Activated T-cell treated with anti-CD3 and anti-CD28 coated beads, Interleukin-2, amount 50 U/mL, for 72 hours (primary cell): ENCODE data around the gene MAMSTR. TPM values are rescaled to one million over a fixed set of nuclear protein-coding genes. Genes with fewer than 3 reads are reported as not detected.
"Not testable (repeated sequence)": the region's sequence is repeated elsewhere in the genome, so short reads cannot be mapped to it uniquely, and the experiment has no call there.

Source experiments
- ATAC-seq, 2 donors: fragments of 150-1000 bp; cut with Tn5 transposase; replicated peaks in 1 of 2; 2 replicates each; pipeline ENCODE4 v1.10.0; 2021; ENCODE audit warnings: moderate library complexity in 2 of 2, mild to moderate bottlenecking in 1 of 2
- DNase-seq, 2 donors: peaks; one replicate each; pipeline ENCODE4 v3.0.0; 2021 to 2022; ENCODE audit warnings: mixed read lengths in 1 of 2
- H3K27ac Mint-ChIP-seq: one replicate; pipeline ENCODE4 v1.8.0; 2022; ENCODE audit warnings: mild to moderate bottlenecking, moderate library complexity, mixed read lengths
- H3K27me3 Mint-ChIP-seq: one replicate; pipeline ENCODE4 v1.8.0; 2022; ENCODE audit warnings: low read depth, mixed read lengths
- H3K36me3 Mint-ChIP-seq, 2 donors: one replicate each; pipeline ENCODE4 v1.8.0; 2022; ENCODE audit warnings: mixed read lengths in 2 of 2, mild to moderate bottlenecking in 1 of 2; ENCODE audit not compliant: insufficient read depth in 2 of 2
- H3K4me1 Mint-ChIP-seq: one replicate; pipeline ENCODE4 v1.8.0; 2022; ENCODE audit warnings: low read depth, mixed read lengths
- H3K4me3 Mint-ChIP-seq, 2 donors: one replicate each; pipeline ENCODE4 v1.8.0; 2022; ENCODE audit warnings: mild to moderate bottlenecking in 2 of 2, mixed read lengths in 2 of 2, moderate library complexity in 2 of 2
- H3K9me3 Mint-ChIP-seq, 2 donors: one replicate each; pipeline ENCODE4 v1.8.0; 2022; ENCODE audit warnings: mixed read lengths in 2 of 2
- total RNA-seq, 2 donors: library from RNA; stranded (reverse); gene quantifications; one replicate each; pipeline ENCODE4 v1.2.3, GENCODE V29; 2022

MAMSTR gene
- total RNA-seq, 2 donors from 2014 or later: 0.69 to 0.89 TPM

DNA sequence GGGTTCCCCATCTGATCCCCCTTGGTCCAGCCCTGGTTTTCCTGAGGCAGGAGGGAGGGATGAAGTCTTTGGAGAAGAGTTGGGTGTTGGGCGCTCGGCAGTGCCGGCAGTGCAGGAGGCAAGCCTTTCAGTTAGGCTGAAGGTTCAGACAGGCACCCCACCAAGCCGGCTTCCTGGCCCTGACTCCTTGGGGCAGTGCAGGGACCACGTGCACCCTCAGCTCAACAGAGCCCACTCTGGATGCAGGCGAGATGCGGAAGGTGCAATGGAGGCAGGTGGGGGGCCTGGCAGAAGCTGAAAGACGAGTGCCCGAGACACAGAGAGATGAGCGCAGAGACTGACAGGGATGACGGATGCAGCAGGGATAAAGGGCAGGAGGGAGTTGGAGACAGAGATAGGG, 11.1 kb downstream of the MAMSTR start:
- H3K4me3 Mint-ChIP-seq: no peak overlapping the region
- DNase-seq: no peak
- H3K4me1 Mint-ChIP-seq: peaks cover 5% of the 10 kb centered on the region
- no peaks in the 10 kb centered on the region for H3K27me3 Mint-ChIP-seq
- no peak for ATAC-seq
- peaks cover 6 to 10% of the 10 kb centered on the region in 2 donors for H3K36me3 Mint-ChIP-seq
- no peak overlapping the region for H3K27ac Mint-ChIP-seq
- H3K9me3 Mint-ChIP-seq: peaks cover 0 to 2% of the 10 kb centered on the region in 2 donors

DNA sequence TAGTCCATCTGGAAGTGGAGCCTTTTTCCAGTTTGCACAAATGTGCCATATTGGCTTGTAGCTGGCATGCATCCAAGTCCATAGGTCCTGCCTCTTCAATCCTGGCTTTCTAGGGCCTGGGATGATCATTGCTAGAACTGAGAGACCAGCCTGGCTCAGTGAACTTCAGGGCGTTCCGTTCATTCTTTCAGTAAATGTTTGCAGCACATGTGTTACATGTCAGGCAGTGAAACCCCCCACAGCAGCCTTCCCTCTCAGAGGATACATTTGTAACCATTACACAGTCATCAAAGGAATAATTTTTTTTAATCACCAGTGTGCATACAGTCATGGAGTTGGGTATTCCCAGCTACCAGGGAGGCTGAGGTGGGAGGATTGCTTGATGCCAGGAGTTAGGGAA, 14.1 kb downstream of the MAMSTR start:
- no peak for DNase-seq
- H3K4me1 Mint-ChIP-seq: no peaks in the 10 kb centered on the region
- H3K4me3 Mint-ChIP-seq: no peak overlapping the region
- ATAC-seq: no peak
- no peaks in the 10 kb centered on the region for H3K27me3 Mint-ChIP-seq
- peaks cover 2 to 3% of the 10 kb centered on the region in 2 donors for H3K36me3 Mint-ChIP-seq
- no peaks in the 10 kb centered on the region for H3K9me3 Mint-ChIP-seq
- H3K27ac Mint-ChIP-seq: no peak overlapping the region

DNA sequence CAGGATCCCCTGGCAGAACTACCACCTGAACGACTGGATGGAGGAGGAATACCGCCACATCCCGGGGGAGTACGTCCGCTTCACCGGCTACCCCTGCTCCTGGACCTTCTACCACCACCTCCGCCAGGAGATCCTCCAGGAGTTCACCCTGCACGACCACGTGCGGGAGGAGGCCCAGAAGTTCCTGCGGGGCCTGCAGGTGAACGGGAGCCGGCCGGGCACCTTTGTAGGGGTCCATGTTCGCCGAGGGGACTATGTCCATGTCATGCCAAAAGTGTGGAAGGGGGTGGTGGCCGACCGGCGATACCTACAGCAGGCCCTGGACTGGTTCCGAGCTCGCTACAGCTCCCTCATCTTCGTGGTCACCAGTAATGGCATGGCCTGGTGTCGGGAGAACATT, 16.2 kb downstream of the MAMSTR start:
- H3K4me3 Mint-ChIP-seq: no peak overlapping the region
- ATAC-seq (no peak), DNase-seq (no peak)
- H3K27ac Mint-ChIP-seq: no peak overlapping the region
- H3K36me3 Mint-ChIP-seq: peaks cover 0 to 2% of the 10 kb centered on the region in 2 donors
- no peaks in the 10 kb centered on the region for H3K9me3 Mint-ChIP-seq
- no peaks in the 10 kb centered on the region for H3K4me1 Mint-ChIP-seq
- no peaks in the 10 kb centered on the region for H3K27me3 Mint-ChIP-seq

DNA sequence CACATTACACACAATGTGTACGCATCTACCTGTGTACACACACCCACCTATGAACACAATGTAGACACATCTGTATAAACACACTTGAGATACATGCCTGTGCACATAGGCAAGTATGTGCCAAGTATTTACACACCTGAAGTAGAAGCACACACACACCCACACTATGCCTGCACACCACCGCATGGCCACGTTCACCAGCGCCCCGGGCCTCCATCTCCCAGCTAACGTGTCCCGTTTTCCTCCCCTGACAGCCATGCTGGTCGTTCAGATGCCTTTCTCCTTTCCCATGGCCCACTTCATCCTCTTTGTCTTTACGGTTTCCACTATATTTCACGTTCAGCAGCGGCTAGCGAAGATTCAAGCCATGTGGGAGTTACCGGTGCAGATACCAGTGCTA, 16.8 kb downstream of the MAMSTR start:
- H3K27me3 Mint-ChIP-seq: peaks cover 6% of the 10 kb centered on the region
- H3K27ac Mint-ChIP-seq: no peak overlapping the region
- no peak for ATAC-seq
- no peak for DNase-seq
- H3K4me1 Mint-ChIP-seq: no peaks in the 10 kb centered on the region
- no peak overlapping the region for H3K4me3 Mint-ChIP-seq
- H3K36me3 Mint-ChIP-seq: peaks cover 0 to 2% of the 10 kb centered on the region in 2 donors
- no peaks in the 10 kb centered on the region for H3K9me3 Mint-ChIP-seq

GRCh38 chr19:48698046-48698445, 21.5 kb downstream of the MAMSTR start:
- Mint-ChIP-seq H3K36me3 (no peaks in the 10 kb centered on the region), H3K4me1 (peaks cover 10% of the 10 kb centered on the region), H3K9me3 (no peaks in the 10 kb centered on the region), H3K27me3 (peaks cover 21% of the 10 kb centered on the region), H3K27ac (no peak overlapping the region), H3K4me3 (no peak overlapping the region)
- ATAC-seq (no peak), DNase-seq (no peak)

DNA sequence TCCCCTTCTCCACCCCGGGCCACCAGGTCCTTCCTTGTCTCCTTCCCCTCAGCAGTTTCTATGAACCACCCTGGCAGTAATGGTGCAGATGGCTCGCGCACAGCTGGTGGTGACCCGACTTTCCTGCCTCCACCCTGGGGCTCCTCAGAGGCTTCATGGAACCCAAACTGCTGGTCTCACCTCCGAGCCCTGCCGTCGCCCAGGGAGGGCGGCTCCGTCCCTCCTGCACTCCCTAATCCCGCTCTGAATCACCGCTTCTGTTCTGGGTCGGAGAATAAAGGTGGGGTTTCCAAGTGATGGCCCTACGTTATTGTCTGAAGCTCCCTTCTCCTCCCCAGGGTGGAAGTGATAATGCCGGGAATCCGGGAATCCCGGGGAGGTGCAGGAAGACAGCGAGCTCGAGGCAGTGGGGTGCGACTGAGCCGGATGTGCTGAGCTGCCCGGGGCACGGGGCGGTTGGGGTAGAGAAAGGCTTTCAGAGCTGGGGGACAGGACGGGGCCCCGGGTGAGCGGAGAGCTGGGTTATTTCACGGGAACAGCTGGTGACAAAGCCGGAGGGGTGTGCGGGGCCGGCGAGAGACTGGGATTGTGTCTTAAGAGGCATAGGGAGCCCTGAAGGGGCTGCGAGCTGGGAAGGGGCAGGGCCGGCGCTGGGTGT, 23.0 kb downstream of the MAMSTR start:
- peaks cover 10% of the 10 kb centered on the region for H3K4me1 Mint-ChIP-seq
- H3K27ac Mint-ChIP-seq: no peak overlapping the region
- no peak for DNase-seq
- ATAC-seq: peak in 1 of 2 donors; percentile 47
- no peaks in the 10 kb centered on the region for H3K9me3 Mint-ChIP-seq
- H3K27me3 Mint-ChIP-seq: peaks cover 21% of the 10 kb centered on the region
- H3K36me3 Mint-ChIP-seq: no peaks in the 10 kb centered on the region
- H3K4me3 Mint-ChIP-seq: peak overlapping the region; percentile 65 to 77

DNA sequence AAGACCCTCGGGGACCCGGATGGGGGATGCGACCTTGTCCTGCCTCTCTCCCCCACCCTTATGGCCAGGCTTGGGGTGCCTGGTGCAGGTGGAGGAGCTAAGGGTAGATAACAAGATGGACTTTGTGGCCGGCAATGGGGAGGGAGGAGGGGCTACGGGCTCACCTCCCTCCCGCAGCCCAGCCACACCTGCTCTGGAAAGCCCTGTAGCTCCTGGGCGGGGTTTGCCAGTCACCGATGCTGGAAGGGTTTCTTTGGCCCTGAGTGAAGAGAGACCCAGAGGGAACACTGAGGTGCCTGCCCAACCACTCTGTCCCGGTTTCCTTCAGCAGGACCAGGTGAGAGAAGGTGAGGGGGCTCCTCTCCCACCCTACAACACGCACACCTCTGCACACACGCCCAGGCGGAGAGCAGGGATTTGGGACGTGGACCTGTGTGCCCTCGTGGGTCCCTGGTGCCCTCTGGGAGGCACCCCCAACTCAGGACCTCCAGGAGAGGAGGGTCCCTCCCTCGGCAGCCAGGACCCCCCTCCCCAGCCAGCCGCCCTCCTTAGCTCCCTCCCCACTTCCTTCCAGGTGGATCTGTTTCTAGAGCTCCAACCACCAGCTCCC, 23.7 kb downstream of the MAMSTR start, which contains the start of gene FUT2:
FUT2 (plus strand) TSS at position 229 of the 610 bp plus-strand sequence. CDS start 6,986 bp downstream, outside the sequence.
- H3K4me1 Mint-ChIP-seq: peaks cover 10% of the 10 kb centered on the region
- H3K36me3 Mint-ChIP-seq: no peaks in the 10 kb centered on the region
- H3K4me3 Mint-ChIP-seq: peak within 1 kb of the TSS; percentile 65 to 77
- ATAC-seq (no peak), DNase-seq (no peak)
- no peaks in the 10 kb centered on the region for H3K9me3 Mint-ChIP-seq
- no peak within 1 kb of the TSS for H3K27ac Mint-ChIP-seq
- H3K27me3 Mint-ChIP-seq: peaks cover 21% of the 10 kb centered on the region

- H3K36me3 Mint-ChIP-seq: not testable (repeated sequence)
Measured at GRCh38 chr19:48693629-48694028, 25.9 kb downstream of the MAMSTR start.

GRCh38 chr19:48689449-48689848, 30.1 kb downstream of the MAMSTR start:
- H3K4me3 Mint-ChIP-seq: no peak overlapping the region
- no peaks in the 10 kb centered on the region for H3K36me3 Mint-ChIP-seq
- no peak overlapping the region for H3K27ac Mint-ChIP-seq
- no peaks in the 10 kb centered on the region for H3K4me1 Mint-ChIP-seq
- no peak for ATAC-seq
- no peaks in the 10 kb centered on the region for H3K27me3 Mint-ChIP-seq
- H3K9me3 Mint-ChIP-seq: no peaks in the 10 kb centered on the region
- DNase-seq: no peak

More at GRCh38 chr19:48693629-48694028, 25.9 kb downstream of the MAMSTR start:
- H3K4me3 Mint-ChIP-seq, H3K9me3 Mint-ChIP-seq, H3K27ac Mint-ChIP-seq, H3K4me1 Mint-ChIP-seq, ATAC-seq, DNase-seq: not testable (repeated sequence)
- peaks cover 21% of the 10 kb centered on the region for H3K27me3 Mint-ChIP-seq

DNA sequence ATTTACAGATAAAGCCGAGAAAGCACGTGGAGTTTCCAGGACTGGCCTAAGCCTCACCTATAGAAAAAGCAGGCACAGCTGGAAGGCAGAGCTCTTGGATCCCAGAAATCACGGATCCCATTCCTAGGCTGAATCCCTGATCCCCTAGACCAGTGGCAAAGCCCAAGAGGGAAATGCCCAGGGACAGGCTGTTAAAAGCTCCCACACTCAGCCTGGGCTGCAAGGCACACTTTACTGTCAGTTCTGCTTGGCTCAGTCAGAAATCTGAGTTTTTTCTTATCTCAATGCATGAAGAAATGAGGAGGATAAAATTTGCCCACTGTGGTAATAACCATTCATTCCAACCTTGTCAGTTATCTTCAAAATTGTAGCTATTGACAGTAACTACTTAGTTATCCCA, 31.7 kb downstream of the MAMSTR start:
- no peaks in the 10 kb centered on the region for H3K9me3 Mint-ChIP-seq
- H3K27ac Mint-ChIP-seq: no peak overlapping the region
- H3K4me1 Mint-ChIP-seq: peaks cover 4% of the 10 kb centered on the region
- DNase-seq: no peak
- no peaks in the 10 kb centered on the region for H3K27me3 Mint-ChIP-seq
- no peak overlapping the region for H3K4me3 Mint-ChIP-seq
- no peaks in the 10 kb centered on the region for H3K36me3 Mint-ChIP-seq
- no peak for ATAC-seq

DNA sequence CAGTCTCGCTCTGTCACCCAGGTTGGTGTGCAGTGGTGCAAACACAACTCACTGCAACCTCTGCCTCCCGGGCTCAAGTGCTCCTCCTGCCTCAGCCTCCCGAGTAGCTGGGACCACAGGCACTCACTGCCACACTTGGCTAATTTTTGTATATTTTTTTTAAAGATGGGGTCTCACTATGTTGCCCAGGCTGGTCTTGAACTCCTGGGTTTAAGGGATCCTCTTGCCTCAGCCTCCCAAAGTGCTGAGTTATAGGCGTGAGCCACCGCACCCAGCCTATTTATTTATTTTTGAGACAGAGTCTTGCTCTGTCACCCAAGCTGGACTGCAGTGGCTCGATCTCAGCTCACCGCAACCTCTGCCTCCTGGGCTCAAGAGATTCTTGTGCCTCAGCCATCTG, 32.9 kb downstream of the MAMSTR start:
- H3K4me3 Mint-ChIP-seq, H3K9me3 Mint-ChIP-seq, DNase-seq, ATAC-seq, H3K4me1 Mint-ChIP-seq, H3K36me3 Mint-ChIP-seq, H3K27ac Mint-ChIP-seq, H3K27me3 Mint-ChIP-seq: not testable (repeated sequence)

DNA sequence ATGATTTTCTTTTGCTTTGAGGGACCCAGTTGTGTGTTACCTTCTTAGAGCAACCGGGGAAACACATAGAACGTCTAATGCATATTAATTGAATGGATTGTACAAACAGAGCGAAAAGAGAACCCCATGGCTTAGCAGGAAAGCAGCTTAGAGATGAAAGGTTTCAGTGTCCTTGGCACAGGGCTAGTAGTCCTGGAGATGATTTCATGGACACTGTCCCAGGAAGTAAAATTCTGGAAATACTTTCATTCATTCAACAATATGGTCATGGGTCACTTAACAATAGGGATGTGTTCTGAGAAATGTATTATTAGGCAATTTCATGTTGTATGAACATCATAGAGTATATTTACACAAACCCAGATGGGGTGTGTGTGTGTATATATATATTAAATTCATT, 33.4 kb downstream of the MAMSTR start:
- H3K9me3 Mint-ChIP-seq: no peaks in the 10 kb centered on the region
- no peaks in the 10 kb centered on the region for H3K27me3 Mint-ChIP-seq
- H3K36me3 Mint-ChIP-seq: no peaks in the 10 kb centered on the region
- H3K27ac Mint-ChIP-seq: no peak overlapping the region
- H3K4me1 Mint-ChIP-seq: peaks cover 4% of the 10 kb centered on the region
- H3K4me3 Mint-ChIP-seq: no peak overlapping the region
- ATAC-seq (no peak), DNase-seq (no peak)

- peaks cover 4% of the 10 kb centered on the region for H3K4me1 Mint-ChIP-seq
- DNase-seq: no peak
- no peaks in the 10 kb centered on the region for H3K27me3 Mint-ChIP-seq
- no peak for ATAC-seq
- H3K36me3 Mint-ChIP-seq: no peaks in the 10 kb centered on the region
- H3K9me3 Mint-ChIP-seq: no peaks in the 10 kb centered on the region
- H3K4me3 Mint-ChIP-seq: no peak overlapping the region
- H3K27ac Mint-ChIP-seq: no peak overlapping the region
Measured at GRCh38 chr19:48685583-48685982, 33.9 kb downstream of the MAMSTR start.

GRCh38 chr19:48683349-48683748, 36.2 kb downstream of the MAMSTR start:
- Mint-ChIP-seq H3K36me3 (no peaks in the 10 kb centered on the region), H3K4me3 (peak overlapping the region in 1 of 2 donors; percentile 24), H3K27me3 (no peaks in the 10 kb centered on the region), H3K9me3 (no peaks in the 10 kb centered on the region), H3K27ac (no peak overlapping the region), H3K4me1 (peaks cover 4% of the 10 kb centered on the region)
- ATAC-seq (peak in 1 of 2 donors; percentile 56), DNase-seq (peak; percentile 30 to 43)
